H9 (cell line): ENCODE measurements around the gene FBN2. TPM values are rescaled to one million over a fixed set of nuclear protein-coding genes. Genes with fewer than 3 reads are reported as not detected.

ENCODE experiments used
- DNase-seq: peaks from one replicate; pipeline ENCODE4 v3.0.0-alpha.2; 2017
- H2AFZ ChIP-seq: one replicate; pipeline ENCODE4 v1.6.1; 2013; ENCODE audit warnings: mild to moderate bottlenecking, low read length, control low read depth, moderate library complexity
- H2AK5ac ChIP-seq: 2 replicates; pipeline ENCODE4 v1.6.1; 2013; ENCODE audit warnings: low read length, control low read depth, mixed read lengths; ENCODE audit not compliant: insufficient read length
- H2BK120ac ChIP-seq: one replicate; pipeline ENCODE4 v1.6.1; 2013; ENCODE audit warnings: low read depth, mild to moderate bottlenecking, low read length, control low read depth, inconsistent platforms; ENCODE audit not compliant: poor library complexity, severe bottlenecking
- H2BK12ac ChIP-seq: 2 replicates; pipeline ENCODE4 v1.6.1; 2013; ENCODE audit warnings: low read length, control low read depth, mixed read lengths, low read depth; ENCODE audit not compliant: insufficient read length
- H2BK15ac ChIP-seq: 2 replicates; pipeline ENCODE4 v1.6.1; 2013; ENCODE audit warnings: low read depth, low read length, control low read depth
- H2BK20ac ChIP-seq: one replicate; pipeline ENCODE4 v1.6.1; 2013; ENCODE audit warnings: low read depth, mild to moderate bottlenecking, low read length, control low read depth, inconsistent platforms; ENCODE audit not compliant: poor library complexity, severe bottlenecking
- H2BK5ac ChIP-seq: 2 replicates; pipeline ENCODE4 v1.6.1; 2013; ENCODE audit warnings: low read length, control low read depth, mixed read lengths; ENCODE audit not compliant: insufficient read length
- H3K14ac ChIP-seq: 2 replicates; pipeline ENCODE4 v1.6.1; 2013; ENCODE audit warnings: low read length, control low read depth; ENCODE audit not compliant: insufficient read depth
- H3K18ac ChIP-seq: 2 replicates; pipeline ENCODE4 v1.6.1; 2013; ENCODE audit warnings: low read depth, mild to moderate bottlenecking, mixed read lengths, low read length, control low read depth; ENCODE audit not compliant: insufficient read length
- H3K23ac ChIP-seq: 2 replicates; pipeline ENCODE4 v1.6.1; 2013; ENCODE audit warnings: low read length, control low read depth, mixed read lengths, low read depth; ENCODE audit not compliant: insufficient read length
- H3K23me2 ChIP-seq: 2 replicates; pipeline ENCODE4 v1.6.1; 2013; ENCODE audit warnings: low read depth, mild to moderate bottlenecking, mixed read lengths, low read length, control low read depth; ENCODE audit not compliant: insufficient read length, poor library complexity, severe bottlenecking
- H3K27ac ChIP-seq: 2 replicates; pipeline ENCODE4 v1.5.1; 2013; ENCODE audit warnings: low read length, control low read depth, mixed read lengths, low read depth; ENCODE audit not compliant: insufficient read length
- H3K27me3 ChIP-seq: 2 replicates; pipeline ENCODE4 v1.6.1; 2013; ENCODE audit warnings: low read length, control low read depth, inconsistent platforms; ENCODE audit not compliant: insufficient read depth
- H3K4ac ChIP-seq: 2 replicates; pipeline ENCODE4 v1.6.1; 2013; ENCODE audit warnings: low read depth, mild to moderate bottlenecking, control low read depth, inconsistent platforms, low read length, moderate library complexity
- H3K4me1 ChIP-seq: 2 replicates; pipeline ENCODE4 v1.6.1; 2013; ENCODE audit warnings: low read length, control low read depth, inconsistent platforms; ENCODE audit not compliant: insufficient read depth
- H3K4me2 ChIP-seq: 2 replicates; pipeline ENCODE4 v1.6.1; 2013; ENCODE audit warnings: low read length, control low read depth, mixed read lengths; ENCODE audit not compliant: insufficient read length, insufficient read depth
- H3K56ac ChIP-seq: 2 replicates; pipeline ENCODE4 v1.6.1; 2013; ENCODE audit warnings: low read depth, mild to moderate bottlenecking, mixed read lengths, low read length, control low read depth; ENCODE audit not compliant: insufficient read length
- H3K79me1 ChIP-seq: 2 replicates; pipeline ENCODE4 v1.6.1; 2013; ENCODE audit warnings: low read depth, mild to moderate bottlenecking, moderate library complexity, low read length, control low read depth, inconsistent platforms; ENCODE audit not compliant: insufficient read depth, poor library complexity, severe bottlenecking
- H3K79me2 ChIP-seq: 2 replicates; pipeline ENCODE4 v1.6.1; 2013; ENCODE audit warnings: low read length, control low read depth, inconsistent platforms; ENCODE audit not compliant: insufficient read depth
- H3K9ac ChIP-seq: 2 replicates; pipeline ENCODE4 v1.6.1; 2013; ENCODE audit warnings: low read length, control low read depth, mixed read lengths; ENCODE audit not compliant: insufficient read length; ENCODE audit errors: extremely low read depth
- H3K9me3 ChIP-seq: one replicate; pipeline ENCODE4 v1.6.1; 2013; ENCODE audit warnings: low read depth, low read length, inconsistent platforms; ENCODE audit not compliant: control insufficient read depth
- H3T11ph ChIP-seq: one replicate; pipeline ENCODE4 v1.6.1; 2013; ENCODE audit warnings: mild to moderate bottlenecking, low read length, control low read depth, inconsistent platforms
- H4K20me1 ChIP-seq: one replicate; pipeline ENCODE4 v1.6.1; 2013; ENCODE audit not compliant: control insufficient read depth, insufficient read length, insufficient read depth
- H4K5ac ChIP-seq: 2 replicates; pipeline ENCODE4 v1.6.1; 2013; ENCODE audit warnings: low read depth, mild to moderate bottlenecking, mixed read lengths, low read length, control low read depth; ENCODE audit not compliant: insufficient read length
- H4K8ac ChIP-seq: replicated peaks from 2 replicates; pipeline ENCODE4 v1.6.1; 2013; ENCODE audit warnings: low read length, control low read depth, mixed read lengths, low read depth; ENCODE audit not compliant: insufficient read length
- H4K91ac ChIP-seq: 2 replicates; pipeline ENCODE4 v1.6.1; 2013; ENCODE audit warnings: low read depth, mild to moderate bottlenecking, moderate library complexity, mixed read lengths, low read length, control low read depth; ENCODE audit not compliant: insufficient read length
- H3K27ac Mint-ChIP-seq, 3 experiments: 2 replicates in 2 of 3; 3 replicates in 1 of 3; pipeline ENCODE4 v1.8.0; 2020 to 2021; ENCODE audit warnings: mixed read lengths in 3 of 3, mild to moderate bottlenecking in 1 of 3, moderate library complexity in 1 of 3
- H3K27me3 Mint-ChIP-seq: 2 replicates; pipeline ENCODE4 v1.8.0; 2021; ENCODE audit warnings: low read depth, mild to moderate bottlenecking, moderate library complexity, mixed read lengths
- H3K36me3 Mint-ChIP-seq, 3 experiments: 2 replicates in 2 of 3; 3 replicates in 1 of 3; pipeline ENCODE4 v1.8.0; 2020 to 2021; ENCODE audit warnings: low read depth in 3 of 3, mixed read lengths in 3 of 3; ENCODE audit not compliant: insufficient read depth in 1 of 3
- H3K4me1 Mint-ChIP-seq, 2 experiments: 2 replicates each; pipeline ENCODE4 v1.8.0; 2020; ENCODE audit warnings: mixed read lengths in 2 of 2
- H3K4me3 Mint-ChIP-seq, 2 experiments: 2 replicates in 1 of 2; 3 replicates in 1 of 2; pipeline ENCODE4 v1.8.0; 2020 to 2021; ENCODE audit warnings: mild to moderate bottlenecking in 2 of 2, mixed read lengths in 2 of 2, moderate library complexity in 1 of 2
- H3K9me3 Mint-ChIP-seq, 2 experiments: 2 replicates in 1 of 2; 3 replicates in 1 of 2; pipeline ENCODE4 v1.8.0; 2020; ENCODE audit warnings: mild to moderate bottlenecking in 2 of 2, mixed read lengths in 2 of 2, moderate library complexity in 1 of 2
- WGBS: extraction: QIAGEN DNeasy Blood & Tissue Kit; methylation state at CpG from one replicate; pipeline ENCODE4 v1.1.7; 2013; ENCODE audit warnings: missing lambda C conversion rate, low lambda C conversion rate, mixed read lengths; ENCODE audit not compliant: insufficient read length; ENCODE audit errors: extremely low coverage; 5-methylcytosine and 5-hydroxymethylcytosine counted together
- total RNA-seq: library from RNA; stranded (reverse); gene quantifications from 2 replicates; pipeline ENCODE4 v1.2.1, GENCODE V29; 2021
- TF ChIP-seq, protein P1 (sequence below): fragments of 200-600 bp; sonication (generic); conservative IDR thresholded peaks from 3 replicates; pipeline ENCODE4 v1.8.0; 2021; ENCODE audit warnings: antibody characterized with exemption, mild to moderate bottlenecking

Gene FBN2
- total RNA-seq, 1 experiment from 2014 or later = 8.3 TPM

DNA sequence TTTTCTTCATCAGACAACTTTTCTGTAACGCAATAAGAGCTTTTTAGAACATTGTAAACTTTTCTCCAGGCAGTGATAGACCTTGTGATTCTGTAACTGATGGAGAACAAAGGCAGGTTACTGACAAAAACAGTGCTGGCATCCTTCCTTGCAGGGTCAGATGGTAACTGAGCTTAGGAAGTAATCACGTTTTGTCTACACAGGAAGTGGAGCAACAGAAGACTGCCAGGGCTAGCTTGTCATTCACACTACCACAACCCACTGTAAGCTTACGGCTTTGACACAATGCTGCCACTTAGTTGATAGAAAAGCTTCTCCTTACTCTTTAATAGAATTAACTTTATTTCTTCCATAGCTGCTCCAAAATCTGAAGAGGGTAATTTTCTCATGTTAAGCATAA, 46.8 kb downstream of the FBN2 start:
- no peak overlapping the region for H3K27ac Mint-ChIP-seq
- Histone ChIP-seq H4K20me1 (no peaks in the 10 kb centered on the region), H4K91ac (no peak overlapping the region), H3K79me1 (no peaks in the 10 kb centered on the region), H3K4ac (no peak overlapping the region), H2AK5ac (no peak overlapping the region), H3K18ac (no peak overlapping the region), H3K56ac (no peak overlapping the region), H4K5ac (no peak overlapping the region), H3K23me2 (no peaks in the 10 kb centered on the region), H4K8ac (no peak overlapping the region), H3K27ac (no peak overlapping the region), H3K23ac (no peak overlapping the region), H2BK5ac (no peak overlapping the region), H3K9me3 (no peaks in the 10 kb centered on the region), H3K79me2 (no peaks in the 10 kb centered on the region), H3T11ph (no peak overlapping the region), H3K4me1 (no peaks in the 10 kb centered on the region), H2BK15ac (no peak overlapping the region), H3K4me2 (no peak overlapping the region), H3K14ac (no peak overlapping the region), H2BK12ac (no peak overlapping the region), H3K27me3 (no peaks in the 10 kb centered on the region), H3K9ac (no peak overlapping the region), H2BK20ac (no peak overlapping the region), H2AFZ (no peak overlapping the region), H2BK120ac (no peak overlapping the region)
- DNase-seq = no peak
- H3K36me3 Mint-ChIP-seq = peaks cover 0 to 4% (median 2%) of the 10 kb centered on the region in 3 experiments; a peak in 4 of 7 replicates
- peaks cover 0 to 3% of the 10 kb centered on the region in 2 experiments; a peak in 1 of 5 replicates for H3K9me3 Mint-ChIP-seq
- H3K4me3 Mint-ChIP-seq = no peak overlapping the region
- TF ChIP-seq, protein P1, sequence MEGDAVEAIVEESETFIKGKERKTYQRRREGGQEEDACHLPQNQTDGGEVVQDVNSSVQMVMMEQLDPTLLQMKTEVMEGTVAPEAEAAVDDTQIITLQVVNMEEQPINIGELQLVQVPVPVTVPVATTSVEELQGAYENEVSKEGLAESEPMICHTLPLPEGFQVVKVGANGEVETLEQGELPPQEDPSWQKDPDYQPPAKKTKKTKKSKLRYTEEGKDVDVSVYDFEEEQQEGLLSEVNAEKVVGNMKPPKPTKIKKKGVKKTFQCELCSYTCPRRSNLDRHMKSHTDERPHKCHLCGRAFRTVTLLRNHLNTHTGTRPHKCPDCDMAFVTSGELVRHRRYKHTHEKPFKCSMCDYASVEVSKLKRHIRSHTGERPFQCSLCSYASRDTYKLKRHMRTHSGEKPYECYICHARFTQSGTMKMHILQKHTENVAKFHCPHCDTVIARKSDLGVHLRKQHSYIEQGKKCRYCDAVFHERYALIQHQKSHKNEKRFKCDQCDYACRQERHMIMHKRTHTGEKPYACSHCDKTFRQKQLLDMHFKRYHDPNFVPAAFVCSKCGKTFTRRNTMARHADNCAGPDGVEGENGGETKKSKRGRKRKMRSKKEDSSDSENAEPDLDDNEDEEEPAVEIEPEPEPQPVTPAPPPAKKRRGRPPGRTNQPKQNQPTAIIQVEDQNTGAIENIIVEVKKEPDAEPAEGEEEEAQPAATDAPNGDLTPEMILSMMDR = no peak
- no CpG with 5 or more reads among the region's 3 CpGs for WGBS
- H3K4me1 Mint-ChIP-seq = peaks cover 10 to 25% of the 10 kb centered on the region in 2 experiments
- H3K27me3 Mint-ChIP-seq = no peaks in the 10 kb centered on the region
